K562 treated with DMSO at 1 percent for 48 hours (cell line): Measurements from ENCODE around the gene NEUROD2. TPM values are rescaled to one million over a fixed set of nuclear protein-coding genes. Genes with fewer than 3 reads are reported as not detected.

Experiments used
- total RNA-seq: library from RNA; unstranded; fragments of 300-600 nt; gene quantifications from 2 replicates; pipeline ENCODE4 v1.2.3, GENCODE V29; 2022; ENCODE audit warnings: low replicate concordance; ENCODE audit errors: extremely low read depth

The NEUROD2 gene
- total RNA-seq: not detected in 2 replicates

DNA sequence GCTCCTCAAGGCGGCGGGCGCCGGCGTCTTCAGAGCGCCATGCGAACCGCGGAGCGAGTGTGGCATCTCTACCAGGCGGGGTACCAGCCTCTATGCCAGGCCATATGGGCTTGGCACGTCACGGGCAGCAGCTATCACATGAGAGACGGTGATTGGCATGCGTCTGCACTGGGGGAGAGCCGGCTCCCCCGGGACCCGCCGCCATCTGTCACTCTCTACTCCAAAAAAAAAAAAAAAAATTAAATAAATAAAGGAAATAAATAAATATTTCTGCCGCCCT lies at the start of gene NEUROD2:
NEUROD2 (minus strand) TSS at position 70 of the 280 bp plus-strand sequence. CDS start 1,321 bp downstream, outside the sequence.

DNA sequence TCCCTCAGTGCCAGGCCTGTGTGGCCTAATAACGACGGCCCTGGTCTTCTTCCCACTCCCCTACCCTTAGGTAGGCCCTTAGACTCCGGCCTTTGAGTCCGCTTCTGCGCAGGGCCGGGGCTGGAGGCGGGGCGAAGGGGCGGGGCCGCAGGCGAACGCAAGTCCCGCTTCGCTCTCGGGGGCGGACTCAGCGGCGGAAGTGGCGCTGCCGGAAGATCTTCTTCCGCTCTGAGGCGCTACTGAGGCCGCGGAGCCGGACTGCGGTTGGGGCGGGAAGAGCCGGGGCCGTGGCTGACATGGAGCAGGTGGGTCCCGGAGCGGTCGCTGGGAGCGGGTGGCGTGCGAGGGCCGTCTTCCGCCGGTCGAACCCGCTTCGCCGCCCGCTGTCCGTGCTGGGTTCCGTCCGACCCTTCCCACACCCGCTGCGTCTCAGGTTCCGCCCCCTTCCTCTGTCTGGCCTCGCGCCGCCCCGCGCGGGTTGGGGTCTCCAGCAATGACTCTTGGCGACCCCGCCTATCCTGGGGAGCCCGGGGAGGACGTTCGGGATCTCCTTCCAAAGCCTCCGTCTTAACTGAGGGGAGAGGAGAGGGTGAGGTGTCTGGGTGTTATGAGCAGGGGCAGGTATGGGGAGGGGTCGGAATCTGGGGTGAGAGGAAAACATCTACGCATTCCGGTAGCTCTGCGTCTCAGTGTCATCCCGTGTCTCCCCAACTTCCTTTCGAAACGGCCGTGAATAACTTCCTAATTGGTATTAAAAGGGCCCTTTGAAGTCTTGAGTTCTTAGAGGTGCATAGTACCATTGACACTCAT lies 29.4 kb upstream of the NEUROD2 start, which contains the start of gene STARD3:
STARD3 (plus strand) TSS at position 218 of the 810 bp plus-strand sequence. CDS start 16,388 bp downstream, outside the sequence.

GRCh38 chr17:39626171-39627046 lies 18.7 kb upstream of the NEUROD2 start, which contains the start of gene PPP1R1B:
TSS of gene PPP1R1B (plus strand) at chr17:39626952. CDS start at chr17:39627393, 441 bp downstream.

Other genes with a start within 250 kb of the NEUROD2 start
- gene FBXL20, start 206.3 kb downstream of the NEUROD2 start, total RNA-seq: not detected in 2 replicates
- not detected in 2 replicates for gene MED1, start 156.7 kb downstream of the NEUROD2 start, total RNA-seq
- gene CDK12, start 146.4 kb downstream of the NEUROD2 start, total RNA-seq: not detected in 2 replicates
- gene PPP1R1B, start 19.0 kb upstream of the NEUROD2 start, total RNA-seq: not detected in 2 replicates
- not detected in 2 replicates for gene STARD3, start 29.2 kb upstream of the NEUROD2 start, total RNA-seq
- gene TCAP, start 57.4 kb upstream of the NEUROD2 start, total RNA-seq: not detected in 2 replicates
- gene PNMT, start 60.5 kb upstream of the NEUROD2 start, total RNA-seq: not detected in 2 replicates
- not detected in 2 replicates for gene PGAP3, start 80.1 kb upstream of the NEUROD2 start, total RNA-seq
- gene ERBB2, start 92.1 kb upstream of the NEUROD2 start, total RNA-seq: not detected in 2 replicates
- not detected in 2 replicates for gene MIEN1, start 122.6 kb upstream of the NEUROD2 start, total RNA-seq
- gene GRB7, start 130.0 kb upstream of the NEUROD2 start, total RNA-seq: not detected in 2 replicates